ENCODE results near the gene ETV7.
"Not testable (repeated sequence)": the region's sequence is repeated elsewhere in the genome, so short reads cannot be mapped to it uniquely, and the experiment has no call there.

Gene ETV7

GRCh38 chr6:36362551-36363370 is 24.7 kb downstream of the ETV7 start:
- no peak for DNase-seq

DNA sequence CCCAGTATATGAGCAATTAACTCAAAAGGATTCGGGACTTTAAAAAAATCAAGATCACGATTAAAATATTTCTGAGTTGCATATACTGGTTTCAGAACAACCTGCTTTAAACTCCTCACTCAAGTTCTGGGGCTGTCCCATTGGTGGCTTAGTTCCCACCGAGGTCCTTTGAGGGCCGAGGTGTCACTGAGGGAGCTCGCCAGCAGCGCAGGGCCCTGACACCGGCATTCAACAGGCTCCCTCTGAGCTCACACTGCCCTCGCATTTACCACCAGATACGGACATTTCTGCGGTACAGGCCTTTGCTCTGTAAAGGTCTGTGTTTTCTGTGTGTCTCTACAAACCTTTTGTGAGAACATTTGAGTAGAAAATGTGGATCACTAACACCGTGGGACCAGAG is 26.4 kb downstream of the ETV7 start:
- DNase-seq: no peak

DNA sequence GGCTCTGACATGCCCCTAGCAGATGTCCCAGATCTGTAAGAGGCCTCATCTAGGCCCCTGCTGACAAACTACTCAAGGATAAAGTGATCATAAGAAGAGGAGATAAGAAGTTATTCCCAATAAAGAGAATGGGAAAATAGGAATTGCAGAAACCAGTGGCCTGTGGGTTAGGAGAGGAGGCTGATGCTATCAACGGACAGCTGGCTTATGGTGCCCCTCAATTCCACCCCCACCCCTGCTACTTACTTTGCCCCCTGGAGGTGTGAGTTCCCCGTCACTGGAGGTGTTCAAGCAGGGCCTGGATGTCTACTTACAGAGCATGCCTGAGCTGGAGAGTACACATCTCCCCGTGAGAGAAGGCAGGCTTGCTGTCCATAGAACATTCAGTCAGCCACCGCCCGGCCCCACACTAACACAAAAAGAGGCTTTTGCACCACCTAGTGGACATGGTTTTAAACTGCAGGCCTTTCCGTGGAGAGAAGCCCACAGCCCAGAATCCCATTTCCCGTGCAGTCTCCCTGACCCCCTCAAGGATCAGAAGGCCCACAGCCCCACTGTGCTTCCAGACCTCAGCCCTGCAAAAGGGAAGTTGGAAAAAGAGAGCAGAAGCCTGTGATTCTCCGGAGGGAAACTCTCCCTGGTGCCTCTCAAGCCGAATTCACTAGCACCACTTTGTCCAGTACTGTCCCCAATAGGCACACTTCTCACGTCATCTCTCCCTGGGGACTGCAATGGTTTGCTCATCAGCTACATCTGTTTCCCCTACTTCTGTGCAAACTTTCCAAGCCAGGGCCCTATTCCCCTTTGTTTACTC is 27.0 kb downstream of the ETV7 start:
- DNase-seq: peak; percentile 72 to 83

DNA sequence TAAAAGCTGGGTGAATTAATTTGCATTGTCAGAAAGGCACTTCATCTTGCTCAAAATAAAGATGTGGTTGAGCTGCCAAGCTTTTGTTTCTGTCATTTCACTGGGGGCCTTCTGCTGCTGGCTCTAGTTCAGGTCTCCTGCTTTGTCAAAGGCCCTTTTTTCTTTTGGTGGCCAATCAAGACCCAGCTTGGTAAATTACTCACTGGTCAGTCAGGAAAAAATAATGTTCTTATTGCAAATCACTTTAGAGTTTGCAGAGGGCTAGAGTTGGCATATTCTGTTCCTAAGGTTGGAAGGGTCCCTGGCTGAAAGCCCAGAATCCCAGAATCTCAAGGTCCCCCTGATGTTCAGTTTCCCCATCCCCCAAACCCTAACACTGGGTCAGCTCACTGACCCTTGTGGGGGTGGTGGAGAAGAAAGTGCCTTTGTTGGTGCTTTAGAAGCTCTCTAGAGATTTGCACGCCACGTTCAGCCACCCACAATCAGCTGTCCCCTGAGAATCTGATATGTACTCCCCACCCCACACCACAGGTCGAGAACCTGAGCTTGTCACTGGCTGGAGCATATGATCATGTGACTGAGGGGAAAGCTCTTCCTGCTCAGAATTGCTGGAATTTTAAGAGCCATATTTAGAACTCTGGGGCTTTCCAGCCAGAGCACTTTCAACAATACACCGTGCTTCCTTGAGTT is 29.1 kb downstream of the ETV7 start:
- DNase-seq: no peak

DNA sequence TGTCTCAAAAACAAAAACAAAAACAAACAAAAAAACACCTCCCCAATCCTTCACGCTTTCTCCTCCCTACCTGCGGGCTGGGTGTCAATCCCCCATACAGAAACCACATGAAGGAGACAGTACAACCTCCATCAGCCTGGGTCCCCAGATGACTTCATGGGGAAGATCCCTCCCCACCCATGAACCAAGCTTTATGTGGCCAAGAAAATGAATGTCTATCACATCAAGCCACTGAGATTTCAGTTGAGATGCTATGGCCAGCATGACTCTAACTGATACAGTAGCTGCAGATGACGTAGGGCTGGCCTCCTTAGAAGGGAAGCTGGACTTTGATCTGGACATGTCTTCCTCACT is 29.6 kb downstream of the ETV7 start:
- no peak for DNase-seq

- no peak for DNase-seq
Measured at GRCh38 chr6:36355819-36356218, 31.6 kb downstream of the ETV7 start.

GRCh38 chr6:36353411-36353915 is 34.0 kb downstream of the ETV7 start:
- no peak for DNase-seq

- no peak for DNase-seq
Measured at GRCh38 chr6:36352477-36353157, 34.9 kb downstream of the ETV7 start.

DNA sequence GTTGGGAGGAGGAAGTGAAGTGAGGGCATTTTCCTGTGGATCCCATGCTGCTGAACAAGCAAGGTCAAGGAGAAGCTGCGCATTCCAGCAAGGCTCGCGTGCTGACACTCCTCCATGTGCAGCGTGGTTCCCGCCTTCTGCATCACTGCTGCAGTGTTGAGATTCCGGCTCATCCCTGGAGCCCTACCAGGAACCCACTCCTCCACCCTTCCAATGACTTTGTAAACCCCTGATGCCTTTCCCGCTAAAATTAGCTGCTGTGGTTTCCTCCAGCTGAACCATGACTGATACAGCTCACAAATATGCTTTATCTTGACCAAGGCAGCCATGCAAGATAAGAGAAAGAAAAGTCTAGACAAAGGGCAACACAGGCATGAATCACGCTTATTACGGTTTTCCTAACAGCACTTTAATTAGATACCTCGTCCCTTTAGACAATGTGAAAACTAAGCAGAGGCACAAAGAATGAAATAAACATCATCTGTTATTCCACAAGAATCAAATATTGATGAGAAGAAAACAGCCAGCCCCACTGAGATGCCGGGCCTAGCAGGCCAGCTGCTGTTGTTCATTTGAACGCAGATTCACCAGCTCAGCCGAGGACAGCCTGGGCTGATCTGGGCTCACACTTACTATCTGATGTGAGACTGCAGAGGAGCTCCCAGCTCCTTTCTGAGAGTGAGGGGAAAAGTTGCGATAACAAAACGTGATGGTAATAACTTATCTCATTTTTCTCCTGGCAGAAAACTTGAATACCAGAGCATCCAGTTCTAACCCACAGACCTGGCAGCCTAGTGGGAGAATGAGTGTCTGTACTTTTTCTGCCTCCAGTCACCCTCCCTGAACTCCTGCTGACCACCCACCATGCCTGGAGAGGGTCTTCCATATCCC is 36.5 kb downstream of the ETV7 start:
- no peak for DNase-seq

- no peak for DNase-seq
Measured at GRCh38 chr6:36350082-36350481, 37.4 kb downstream of the ETV7 start.

DNA sequence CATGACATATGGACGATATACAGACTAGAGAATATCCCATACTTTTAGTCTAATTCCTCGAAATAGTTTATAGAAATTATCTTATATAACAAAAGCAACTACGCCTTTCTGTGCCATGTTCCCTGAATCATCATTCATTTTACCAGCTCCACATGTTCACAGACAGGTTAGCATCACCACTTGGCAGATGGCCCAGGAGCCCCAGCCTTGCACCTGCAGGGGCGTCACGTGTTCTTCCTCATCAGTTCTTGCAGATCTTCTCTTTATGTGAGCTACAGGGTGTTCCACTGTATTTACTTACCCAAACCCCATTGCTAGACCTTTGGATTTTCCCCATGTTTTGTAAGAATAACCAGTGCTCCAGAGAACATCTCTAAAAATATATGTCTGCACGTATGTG is 38.2 kb downstream of the ETV7 start:
- DNase-seq: peak in 1 of 2 experiments; percentile 63

DNA sequence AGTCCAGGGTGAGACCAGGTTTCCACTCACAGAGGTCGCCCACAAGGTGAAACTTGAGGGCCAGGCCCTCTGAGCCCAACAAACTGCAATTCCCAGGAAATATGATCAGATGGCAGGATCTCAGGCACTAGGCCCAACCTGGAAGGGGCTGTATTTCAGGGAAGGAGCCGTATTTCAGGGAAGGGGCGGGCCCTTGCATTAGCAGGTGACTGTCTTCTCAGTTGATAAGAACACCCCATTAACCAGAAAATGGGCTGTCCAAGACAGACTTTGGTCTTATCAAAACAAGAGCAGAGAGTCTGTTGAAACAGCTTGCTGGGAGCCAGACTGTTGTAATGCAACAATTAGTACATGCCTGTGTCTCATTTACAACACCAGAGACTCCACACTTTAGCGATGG is 39.8 kb downstream of the ETV7 start:
- no peak for DNase-seq

DNA sequence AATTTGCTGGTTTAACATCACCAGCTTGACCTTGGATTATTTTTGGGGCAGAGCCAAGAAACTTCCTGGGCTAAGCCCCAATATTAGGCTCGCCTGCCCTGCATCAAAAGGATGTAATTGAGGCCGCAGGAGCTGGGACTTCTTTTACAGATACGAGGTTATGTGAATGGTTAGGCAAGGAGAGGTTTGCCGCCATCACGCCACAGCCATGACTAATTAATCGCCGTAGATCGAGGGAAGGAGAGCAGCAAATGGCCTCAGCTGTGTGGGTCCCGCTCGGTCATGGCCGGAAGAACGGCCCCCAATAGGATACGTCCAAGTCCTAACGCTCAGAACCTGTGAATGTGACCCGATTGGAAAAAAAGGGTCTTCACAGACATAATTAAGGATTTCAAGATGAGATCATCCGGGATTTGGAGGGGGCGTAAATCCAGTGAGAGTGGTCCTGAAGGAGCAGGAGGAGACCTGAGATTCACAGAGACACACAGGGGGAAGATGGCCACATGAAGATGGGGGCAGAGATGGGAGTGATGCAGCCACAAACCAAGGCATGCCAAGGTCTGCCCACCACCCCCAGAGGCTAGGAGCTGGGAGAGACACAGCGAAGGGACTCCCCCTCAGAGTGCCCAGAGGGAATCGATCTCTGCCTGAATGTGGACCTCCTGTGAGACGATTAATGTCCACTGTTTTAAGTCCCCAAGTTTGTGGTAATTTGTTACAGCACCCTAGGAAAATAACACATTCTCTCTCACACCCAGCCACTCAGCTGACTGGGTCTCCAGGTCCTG is 40.8 kb downstream of the ETV7 start:
- no peak for DNase-seq

DNA sequence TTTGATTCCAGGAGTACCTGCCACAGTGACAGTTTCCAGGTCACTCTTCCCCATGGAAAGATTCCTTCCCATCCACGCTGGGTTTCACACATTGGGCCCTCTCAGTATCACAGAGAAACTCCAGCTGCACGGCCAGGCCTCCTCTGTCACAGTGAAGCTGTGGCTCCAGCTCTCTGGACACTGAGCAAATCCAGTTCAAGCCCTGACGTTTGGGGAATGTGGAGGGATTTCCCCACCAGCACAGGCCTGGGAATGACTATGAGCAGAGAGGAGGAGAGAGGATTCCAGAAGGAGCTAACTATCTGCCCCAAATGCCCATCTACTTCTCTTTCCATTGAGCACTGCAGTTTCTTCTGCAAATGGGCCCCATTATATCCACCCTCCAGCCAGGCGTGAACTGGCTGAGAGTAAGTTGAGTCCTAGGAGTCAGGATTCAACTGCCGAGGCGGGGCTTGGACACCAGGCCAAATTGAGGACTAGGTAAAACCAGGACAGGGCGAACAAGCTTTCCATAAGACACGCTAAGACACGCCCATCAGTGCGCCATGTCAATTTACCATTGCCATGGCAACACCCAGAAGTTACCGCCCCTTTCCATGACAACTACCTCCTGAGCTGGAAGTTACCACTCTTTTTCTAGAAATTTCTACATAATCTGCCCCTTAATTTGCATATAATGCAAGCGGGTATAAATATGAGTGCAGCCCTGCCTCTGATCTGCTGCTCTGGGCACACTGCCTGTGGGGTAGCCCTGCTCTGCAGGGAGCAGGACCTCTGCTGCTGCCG is 41.6 kb downstream of the ETV7 start:
- DNase-seq: no peak

GRCh38 chr6:36343109-36343680 is 44.3 kb downstream of the ETV7 start:
- DNase-seq: no peak

- DNase-seq: peak in 1 of 2 experiments; percentile 49
Measured at GRCh38 chr6:36340618-36341454, 46.6 kb downstream of the ETV7 start.

DNA sequence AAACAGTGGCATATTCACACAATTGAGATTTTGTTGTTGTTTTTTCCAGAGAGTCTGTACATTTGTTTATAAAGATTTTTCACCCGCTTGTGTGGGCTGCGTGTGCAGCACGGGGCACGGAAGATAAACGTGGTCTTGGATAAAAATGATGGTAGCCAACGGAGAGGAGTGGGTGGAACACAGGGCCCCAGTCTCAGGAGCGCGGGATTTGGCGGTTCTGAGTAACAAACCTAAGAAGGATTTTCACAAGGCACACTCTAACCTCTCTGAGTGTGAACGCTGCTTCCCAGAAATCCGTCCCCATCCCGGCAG is 47.2 kb downstream of the ETV7 start:
- no peak for DNase-seq

DNA sequence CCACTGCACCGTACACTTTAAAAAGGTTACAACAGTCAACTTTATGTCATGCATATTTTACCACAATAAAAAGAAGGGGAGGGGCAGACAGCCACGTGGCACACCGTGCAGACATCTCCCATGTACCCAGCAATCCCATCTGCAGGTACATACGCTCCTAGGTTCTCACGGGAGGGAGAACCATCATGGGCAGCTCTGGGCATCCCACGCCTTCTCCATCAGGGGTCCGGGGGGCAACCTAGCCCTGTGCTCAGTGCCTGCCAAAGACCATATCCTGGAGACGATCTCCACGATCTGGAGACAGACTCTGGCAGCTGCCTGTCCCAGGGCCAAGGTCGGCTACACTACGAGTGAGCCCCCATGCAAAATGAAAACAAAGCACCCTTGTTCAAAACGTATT is 48.3 kb downstream of the ETV7 start:
- no peak for DNase-seq

GRCh38 chr6:36338223-36338622 is 49.2 kb downstream of the ETV7 start:
- DNase-seq: not testable (repeated sequence)

Data from NCI-H524 (cell line).